COLO829 (cell line): ENCODE measurements around the gene CNGB1.
"Not testable (repeated sequence)": the region's sequence is repeated elsewhere in the genome, so short reads cannot be mapped to it uniquely, and the experiment has no call there.

ENCODE experiments used
- DNase-seq: peaks from one replicate; pipeline ENCODE4 v3.0.0; 2012; ENCODE audit warnings: low spot score

The CNGB1 gene

GRCh38 chr16:57951204-57951960, 19.5 kb downstream of the CNGB1 start:
- DNase-seq, result no peak

GRCh38 chr16:57950382-57950781, 20.5 kb downstream of the CNGB1 start:
- DNase-seq, result no peak

- DNase-seq, result no peak
Measured at GRCh38 chr16:57949595-57950238, 21.2 kb downstream of the CNGB1 start.

- no peak for DNase-seq
Measured at GRCh38 chr16:57949013-57949412, 21.9 kb downstream of the CNGB1 start.

- DNase-seq, result no peak
Measured at GRCh38 chr16:57948027-57948426, 22.9 kb downstream of the CNGB1 start.

- no peak for DNase-seq
Measured at GRCh38 chr16:57947261-57947660, 23.7 kb downstream of the CNGB1 start.

GRCh38 chr16:57946181-57946801, 24.6 kb downstream of the CNGB1 start:
- DNase-seq, result no peak

GRCh38 chr16:57945740-57946138, 25.2 kb downstream of the CNGB1 start:
- no peak for DNase-seq

- no peak for DNase-seq
Measured at GRCh38 chr16:57944970-57945739, 25.8 kb downstream of the CNGB1 start.

GRCh38 chr16:57943381-57943780, 27.5 kb downstream of the CNGB1 start:
- not testable (repeated sequence) for DNase-seq

GRCh38 chr16:57941901-57942300, 29.0 kb downstream of the CNGB1 start:
- not testable (repeated sequence) for DNase-seq

GRCh38 chr16:57941016-57941664, 29.8 kb downstream of the CNGB1 start:
- no peak for DNase-seq

GRCh38 chr16:57940382-57940966, 30.5 kb downstream of the CNGB1 start:
- no peak for DNase-seq

- DNase-seq, result no peak
Measured at GRCh38 chr16:57939872-57940224, 31.1 kb downstream of the CNGB1 start.

GRCh38 chr16:57938936-57939871, 31.7 kb downstream of the CNGB1 start:
- no peak for DNase-seq

- DNase-seq, result no peak
Measured at GRCh38 chr16:57938484-57938883, 32.4 kb downstream of the CNGB1 start.

GRCh38 chr16:57937861-57938260, 33.1 kb downstream of the CNGB1 start:
- DNase-seq, result no peak

GRCh38 chr16:57935904-57936303, 35.0 kb downstream of the CNGB1 start:
- DNase-seq, result no peak

GRCh38 chr16:57930533-57930932, 40.4 kb downstream of the CNGB1 start:
- no peak for DNase-seq

GRCh38 chr16:57929250-57929649, 41.7 kb downstream of the CNGB1 start:
- DNase-seq, result no peak

GRCh38 chr16:57926041-57926440, 44.9 kb downstream of the CNGB1 start:
- no peak for DNase-seq
